HepG2 (cell line): ENCODE results near the gene GNRH2. TPM values are rescaled to one million over a fixed set of nuclear protein-coding genes. Genes with fewer than 3 reads are reported as not detected.
A peak's percentile ranks its signal among the peaks of the same experiment; 100 is the strongest.

Experiments
- DPF2 ChIP-seq: sonication (generic); formaldehyde crosslinking; IDR thresholded peaks from 2 replicates; pipeline ENCODE4 v1.4.0; 2020; ENCODE audit warnings: mild to moderate bottlenecking, low read depth, missing genetic modification reagents, borderline replicate concordance
- FOXK2 ChIP-seq: fragments of 450-650 bp; IDR thresholded peaks from 2 replicates; pipeline ENCODE4 v1.6.1; 2016
- GATA4 ChIP-seq: sonication (generic); IDR thresholded peaks from 2 replicates; pipeline ENCODE4 v1.6.1; 2016; ENCODE audit warnings: antibody characterized with exemption, low read depth, borderline replicate concordance
- HOXA3 ChIP-seq: sonication (generic); formaldehyde crosslinking; IDR thresholded peaks from 2 replicates; pipeline ENCODE4 v1.5.0; 2020; ENCODE audit warnings: missing genetic modification reagents
- ISX ChIP-seq: sonication (generic); formaldehyde crosslinking; conservative IDR thresholded peaks from 2 replicates; pipeline ENCODE4 v1.5.0; 2020; ENCODE audit warnings: missing genetic modification reagents
- MAF1 ChIP-seq: sonication (generic); formaldehyde crosslinking; IDR thresholded peaks from 2 replicates; pipeline ENCODE4 v1.5.0; 2020; ENCODE audit warnings: missing genetic modification reagents, borderline replicate concordance
- MAFG ChIP-seq: sonication (generic); formaldehyde crosslinking; IDR thresholded peaks from 2 replicates; pipeline ENCODE4 v1.5.1; 2020; ENCODE audit warnings: mild to moderate bottlenecking, missing genetic modification reagents
- NR2F6 ChIP-seq, 2 experiments: IDR thresholded peaks; 2 replicates each; pipeline ENCODE4 v1.6.1; 2016; ENCODE audit warnings: antibody characterized with exemption in 1 of 2, mild to moderate bottlenecking in 1 of 2
- RAD21 ChIP-seq: fragments of 450-650 bp; formaldehyde crosslinking; IDR thresholded peaks from 2 replicates; pipeline ENCODE4 v1.5.0; 2020; ENCODE audit warnings: mild to moderate bottlenecking
- RFXAP ChIP-seq: sonication (generic); formaldehyde crosslinking; IDR thresholded peaks from 2 replicates; pipeline ENCODE4 v1.4.0; 2020; ENCODE audit warnings: missing genetic modification reagents, borderline replicate concordance
- RORA ChIP-seq: sonication (generic); formaldehyde crosslinking; IDR thresholded peaks from 2 replicates; pipeline ENCODE4 v1.5.0; 2020; ENCODE audit warnings: mild to moderate bottlenecking, missing genetic modification reagents, moderate library complexity
- SKI ChIP-seq: fragments of 450-650 bp; IDR thresholded peaks from one replicate; pipeline ENCODE4 v1.6.1; 2018; ENCODE audit warnings: mild to moderate bottlenecking; ENCODE audit not compliant: partially characterized antibody
- ZFX ChIP-seq: sonication (generic); formaldehyde crosslinking; IDR thresholded peaks from 2 replicates; pipeline ENCODE4 v1.4.0; 2020; ENCODE audit warnings: mild to moderate bottlenecking, low read depth, missing genetic modification reagents, moderate library complexity
- ZNF225 ChIP-seq: sonication (generic); formaldehyde crosslinking; IDR thresholded peaks from 2 replicates; pipeline ENCODE4 v1.4.0; 2020; ENCODE audit warnings: mild to moderate bottlenecking, missing genetic modification reagents
- ZNF337 ChIP-seq: sonication (generic); formaldehyde crosslinking; IDR thresholded peaks from 2 replicates; pipeline ENCODE4 v1.5.1; 2020; ENCODE audit warnings: missing genetic modification reagents, low read depth, mild to moderate bottlenecking, borderline replicate concordance
- ZNF382 ChIP-seq: sonication (generic); formaldehyde crosslinking; IDR thresholded peaks from 2 replicates; pipeline ENCODE4 v1.5.0; 2020; ENCODE audit warnings: missing genetic modification reagents, mild to moderate bottlenecking, borderline replicate concordance
- polyA plus RNA-seq, 8 experiments: library from polyadenylated mRNA; depleted of rRNA in 3 of 8; stranded (reverse) in 7 of 8; unstranded in 1 of 8; fragments of >200 nt; fragmentation: Illumina TruSeq in 4 of 8; extraction: Trizol in 4 of 8; gene quantifications; 2 replicates each; pipeline versions ENCODE4 v1.2.1 to v1.2.3, GENCODE V29; 2011 to 2016; ENCODE audit warnings: low read depth in 4 of 8, missing spikeins in 1 of 8, mixed read lengths in 1 of 8; ENCODE audit not compliant: insufficient read depth in 1 of 8
- total RNA-seq, 5 experiments: library from RNA; depleted of rRNA; stranded (reverse); fragments of >200 nt; fragmentation: Illumina TruSeq; extraction: Trizol; gene quantifications; 2 replicates each; pipeline ENCODE4 v1.2.3, GENCODE V29; 2016; ENCODE audit warnings: low read depth in 1 of 5
- TF ChIP-seq, protein P1 (sequence below): sonication (generic); formaldehyde crosslinking; IDR thresholded peaks from 2 replicates; pipeline ENCODE4 v1.5.1; 2020; ENCODE audit warnings: mild to moderate bottlenecking, missing genetic modification reagents, borderline replicate concordance
- TF ChIP-seq, protein P2 (sequence below): sonication (generic); formaldehyde crosslinking; IDR thresholded peaks from 2 replicates; pipeline ENCODE4 v1.5.0; 2020; ENCODE audit warnings: mild to moderate bottlenecking, missing genetic modification reagents
- TF ChIP-seq, protein P3 (sequence below): sonication (generic); formaldehyde crosslinking; conservative IDR thresholded peaks from 2 replicates; pipeline ENCODE4 v1.4.0; 2020; ENCODE audit warnings: missing genetic modification reagents
- TF ChIP-seq, protein P4 (sequence below): sonication (generic); formaldehyde crosslinking; IDR thresholded peaks from 2 replicates; pipeline ENCODE4 v1.4.0; 2020; ENCODE audit warnings: mild to moderate bottlenecking, missing genetic modification reagents
- TF ChIP-seq, protein P5 (sequence below): sonication (generic); formaldehyde crosslinking; IDR thresholded peaks from 2 replicates; pipeline ENCODE4 v1.5.0; 2020; ENCODE audit warnings: missing genetic modification reagents, mild to moderate bottlenecking, borderline replicate concordance

Gene GNRH2
- total and polyA plus RNA-seq, 2 of the 13 experiments (the other 11 are each of a cell fraction or from before 2014, with no cell fraction given): 0.28 TPM; not detected in 1

DNA sequence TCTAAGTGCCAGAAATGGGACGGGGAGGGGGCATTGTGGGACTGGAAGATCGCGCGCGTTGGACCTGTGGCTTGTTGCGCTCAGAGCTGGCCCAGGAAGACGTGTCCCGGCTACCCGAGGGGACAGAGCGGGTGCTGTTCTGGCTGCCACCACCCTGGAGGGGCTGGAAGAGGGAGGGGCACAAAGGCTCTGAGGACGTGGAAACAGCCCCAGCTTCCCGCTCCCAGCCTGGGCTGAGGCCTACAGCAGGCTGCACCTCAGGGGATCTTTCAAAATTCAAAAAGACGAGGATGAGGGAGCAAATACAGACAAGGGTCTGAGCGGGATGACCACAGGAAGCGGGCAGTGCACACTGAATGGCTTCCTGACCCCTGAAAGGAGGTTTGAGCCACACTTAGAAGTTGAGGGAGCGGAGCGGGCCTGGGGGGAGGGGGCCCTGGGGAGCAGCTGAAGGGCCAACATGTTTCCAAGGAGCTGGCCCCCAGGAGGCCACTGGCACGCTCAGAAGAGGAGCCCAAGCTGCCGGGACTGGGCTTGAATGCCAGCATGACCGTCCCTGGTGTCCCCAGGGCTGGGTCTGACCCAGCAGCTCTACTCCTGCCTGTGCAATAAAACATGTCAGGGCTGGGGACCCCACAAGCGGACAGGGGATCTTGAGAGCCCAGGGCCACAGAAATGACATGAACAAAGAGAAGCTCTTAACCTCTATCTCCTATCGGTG lies 29.3 kb downstream of the GNRH2 start (continued):
- TF ChIP-seq, protein P1, sequence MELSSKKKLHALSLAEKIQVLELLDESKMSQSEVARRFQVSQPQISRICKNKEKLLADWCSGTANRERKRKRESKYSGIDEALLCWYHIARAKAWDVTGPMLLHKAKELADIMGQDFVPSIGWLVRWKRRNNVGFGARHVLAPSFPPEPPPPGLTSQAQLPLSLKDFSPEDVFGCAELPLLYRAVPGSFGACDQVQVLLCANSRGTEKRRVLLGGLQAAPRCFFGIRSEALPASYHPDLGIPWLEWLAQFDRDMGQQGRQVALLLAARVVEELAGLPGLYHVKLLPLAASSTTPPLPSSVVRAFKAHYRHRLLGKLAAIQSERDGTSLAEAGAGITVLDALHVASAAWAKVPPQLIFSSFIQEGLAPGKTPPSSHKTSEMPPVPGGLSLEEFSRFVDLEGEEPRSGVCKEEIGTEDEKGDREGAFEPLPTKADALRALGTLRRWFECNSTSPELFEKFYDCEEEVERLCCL (CRISPR knock-in tag): 0 out of 2 replicates have a peak, but pooled peaks have one; percentile 62
- no peak for TF ChIP-seq GATA4
- no peak for TF ChIP-seq MAFG (CRISPR knock-in tag)
- no peak for TF ChIP-seq FOXK2
- TF ChIP-seq, protein P2, sequence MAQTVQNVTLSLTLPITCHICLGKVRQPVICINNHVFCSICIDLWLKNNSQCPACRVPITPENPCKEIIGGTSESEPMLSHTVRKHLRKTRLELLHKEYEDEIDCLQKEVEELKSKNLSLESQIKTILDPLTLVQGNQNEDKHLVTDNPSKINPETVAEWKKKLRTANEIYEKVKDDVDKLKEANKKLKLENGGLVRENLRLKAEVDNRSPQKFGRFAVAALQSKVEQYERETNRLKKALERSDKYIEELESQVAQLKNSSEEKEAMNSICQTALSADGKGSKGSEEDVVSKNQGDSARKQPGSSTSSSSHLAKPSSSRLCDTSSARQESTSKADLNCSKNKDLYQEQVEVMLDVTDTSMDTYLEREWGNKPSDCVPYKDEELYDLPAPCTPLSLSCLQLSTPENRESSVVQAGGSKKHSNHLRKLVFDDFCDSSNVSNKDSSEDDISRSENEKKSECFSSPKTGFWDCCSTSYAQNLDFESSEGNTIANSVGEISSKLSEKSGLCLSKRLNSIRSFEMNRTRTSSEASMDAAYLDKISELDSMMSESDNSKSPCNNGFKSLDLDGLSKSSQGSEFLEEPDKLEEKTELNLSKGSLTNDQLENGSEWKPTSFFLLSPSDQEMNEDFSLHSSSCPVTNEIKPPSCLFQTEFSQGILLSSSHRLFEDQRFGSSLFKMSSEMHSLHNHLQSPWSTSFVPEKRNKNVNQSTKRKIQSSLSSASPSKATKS (CRISPR knock-in tag): no peak
- no peak for TF ChIP-seq RORA (CRISPR knock-in tag)
- no peak for TF ChIP-seq SKI
- no peak for TF ChIP-seq NR2F6 (IDR thresholded peaks at IDR 0.05)
- TF ChIP-seq NR2F6 (CRISPR knock-in tag; IDR thresholded peaks at IDR 0.05): no peak
- no peak for TF ChIP-seq MAF1 (CRISPR knock-in tag)
- TF ChIP-seq ZFX (CRISPR knock-in tag): 0 out of 2 replicates have a peak, but pooled peaks have one; percentile 15
- TF ChIP-seq RFXAP (CRISPR knock-in tag): 0 out of 2 replicates have a peak, but pooled peaks have one; percentile 20
- no peak for TF ChIP-seq ISX
- TF ChIP-seq HOXA3: no peak
- 0 out of 2 replicates have a peak, but pooled peaks have one; percentile 43 for TF ChIP-seq ZNF225
- TF ChIP-seq ZNF382 (CRISPR knock-in tag): no peak
- no peak for TF ChIP-seq DPF2
- TF ChIP-seq RAD21 (CRISPR knock-in tag): no peak
- TF ChIP-seq, protein P3, sequence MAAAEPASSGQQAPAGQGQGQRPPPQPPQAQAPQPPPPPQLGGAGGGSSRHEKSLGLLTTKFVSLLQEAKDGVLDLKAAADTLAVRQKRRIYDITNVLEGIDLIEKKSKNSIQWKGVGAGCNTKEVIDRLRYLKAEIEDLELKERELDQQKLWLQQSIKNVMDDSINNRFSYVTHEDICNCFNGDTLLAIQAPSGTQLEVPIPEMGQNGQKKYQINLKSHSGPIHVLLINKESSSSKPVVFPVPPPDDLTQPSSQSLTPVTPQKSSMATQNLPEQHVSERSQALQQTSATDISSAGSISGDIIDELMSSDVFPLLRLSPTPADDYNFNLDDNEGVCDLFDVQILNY (CRISPR knock-in tag): no peak
- TF ChIP-seq, protein P4, sequence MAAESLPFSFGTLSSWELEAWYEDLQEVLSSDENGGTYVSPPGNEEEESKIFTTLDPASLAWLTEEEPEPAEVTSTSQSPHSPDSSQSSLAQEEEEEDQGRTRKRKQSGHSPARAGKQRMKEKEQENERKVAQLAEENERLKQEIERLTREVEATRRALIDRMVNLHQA: no peak
- no peak for TF ChIP-seq ZNF337 (CRISPR knock-in tag)
- TF ChIP-seq, protein P5, sequence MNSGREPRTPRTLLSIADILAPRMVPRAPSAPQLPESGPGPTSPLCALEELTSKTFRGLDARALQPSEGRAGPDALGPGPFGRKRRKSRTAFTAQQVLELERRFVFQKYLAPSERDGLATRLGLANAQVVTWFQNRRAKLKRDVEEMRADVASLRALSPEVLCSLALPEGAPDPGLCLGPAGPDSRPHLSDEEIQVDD (CRISPR knock-in tag): peak; percentile 24; the same call in 1 of the 2 replicates
